RPMI7951 (cell line): ENCODE data around the gene PRKACA. TPM values are rescaled to one million over a fixed set of nuclear protein-coding genes. Genes with fewer than 3 reads are reported as not detected.
A peak's percentile ranks its signal among the peaks of the same experiment; 100 is the strongest.
"Not testable (repeated sequence)": the region's sequence is repeated elsewhere in the genome, so short reads cannot be mapped to it uniquely, and the experiment has no call there.

ENCODE experiments used
- DNase-seq: peaks from one replicate; pipeline ENCODE4 v3.0.0-alpha.2; 2012; ENCODE audit warnings: low read depth
- total RNA-seq: library from RNA; depleted of rRNA; stranded (reverse); fragments of >200 nt; shearing (Covaris generic); gene quantifications from 2 replicates; pipeline ENCODE4 v1.2.3, GENCODE V29; 2014; rRNA removed

PRKACA gene
- total RNA-seq, 1 experiment from 2014 or later: 60.9 TPM

- peak; percentile 79 for DNase-seq
Observed at GRCh38 chr19:14048443-14049153, 69.0 kb downstream of the PRKACA start.

- DNase-seq: not testable (repeated sequence)
Observed at GRCh38 chr19:14047866-14048265, 69.7 kb downstream of the PRKACA start.

- peak; percentile 67 for DNase-seq
Observed at GRCh38 chr19:14042659-14043608, 74.6 kb downstream of the PRKACA start.

Other genes with a start within 250 kb of the PRKACA start
- 1.3 TPM in 1 of 2 replicates, not detected in the other for gene NANOS3, start 240.6 kb downstream of the PRKACA start, total RNA-seq
- gene BRME1, start 211.6 kb downstream of the PRKACA start, total RNA-seq: 1.6 and 2.1 TPM in 2 replicates
- 14.7 and 15.7 TPM in 2 replicates for gene CC2D1A, start 211.6 kb downstream of the PRKACA start, total RNA-seq
- gene PODNL1, start 179.3 kb downstream of the PRKACA start, total RNA-seq: 3.2 and 4.2 TPM in 2 replicates
- 21.1 and 23.5 TPM in 2 replicates for gene DCAF15, start 165.3 kb downstream of the PRKACA start, total RNA-seq
- 1.7 and 2.1 TPM in 2 replicates for gene RFX1, start 111.4 kb downstream of the PRKACA start, total RNA-seq
- gene RLN3, start 89.6 kb downstream of the PRKACA start, total RNA-seq: not detected in 2 replicates
- 2.3 TPM in 2 replicates for gene IL27RA, start 86.0 kb downstream of the PRKACA start, total RNA-seq
- under 0.01 TPM in 2 replicates for gene PALM3, start 55.7 kb downstream of the PRKACA start, total RNA-seq
- 4.1 and 6.7 TPM in 2 replicates for gene MISP3, start 45.0 kb downstream of the PRKACA start, total RNA-seq
- 0.59 TPM in 1 of 2 replicates, not detected in the other for gene C19orf67, start 32.0 kb downstream of the PRKACA start, total RNA-seq
- gene SAMD1, start 27.0 kb downstream of the PRKACA start, total RNA-seq: 24.2 and 41.8 TPM in 2 replicates
- 86.6 and 90.8 TPM in 2 replicates for gene ASF1B, start 18.8 kb upstream of the PRKACA start, total RNA-seq
- gene ADGRL1, start 88.4 kb upstream of the PRKACA start, total RNA-seq: 1.1 and 1.4 TPM in 2 replicates